ENCODE results near the gene KRTAP13-4. TPM values are rescaled to one million over a fixed set of nuclear protein-coding genes. Genes with fewer than 3 reads are reported as not detected.

Gene KRTAP13-4
- total and polyA plus RNA-seq, 2 donors (not counting 1 experiment from before 2014, with no cell fraction given) = not detected

DNA sequence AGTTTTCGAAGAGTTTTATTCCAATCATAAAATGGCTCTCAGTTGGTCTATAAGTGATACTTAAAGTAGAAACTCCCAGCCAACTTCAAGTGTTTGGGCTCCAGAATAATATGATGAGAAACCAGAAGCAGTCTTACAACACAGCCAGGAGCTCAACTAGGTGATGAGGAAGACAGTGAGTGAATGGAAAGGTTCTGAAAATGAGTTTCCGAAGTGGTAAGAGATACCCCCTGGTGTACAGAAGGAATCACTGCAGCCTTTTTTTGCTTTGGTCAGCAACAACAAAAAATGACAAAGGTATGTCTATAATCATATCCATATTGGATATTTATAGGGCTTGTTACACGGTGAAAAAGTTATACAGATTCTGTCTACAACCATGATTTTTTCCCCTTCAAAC lies 33.7 kb downstream of the KRTAP13-4 start:
- no peak for DNase-seq (ENCODE audit: low read depth in 2 of 2)
- no peaks in the 10 kb centered on the region for H3K4me1 ChIP-seq (ENCODE audit: control insufficient read depth, extremely low read depth, insufficient read depth, low read length)
- no peak overlapping the region for H3K4me3 ChIP-seq (replicated peaks in 1 of 4; ENCODE audit: control extremely low read depth in 1 of 4, insufficient read depth in 1 of 4, low read depth in 3 of 4, low read length in 4 of 4)
- H3K4me2 ChIP-seq (ENCODE audit: extremely low read depth, insufficient read depth, low read length) = no peak overlapping the region
- no peaks in the 10 kb centered on the region for H3K27me3 ChIP-seq (ENCODE audit: control insufficient read depth, insufficient read depth, low read length)
- no peak overlapping the region for H2AFZ ChIP-seq (ENCODE audit: low read length)
- TF ChIP-seq, protein P1, sequence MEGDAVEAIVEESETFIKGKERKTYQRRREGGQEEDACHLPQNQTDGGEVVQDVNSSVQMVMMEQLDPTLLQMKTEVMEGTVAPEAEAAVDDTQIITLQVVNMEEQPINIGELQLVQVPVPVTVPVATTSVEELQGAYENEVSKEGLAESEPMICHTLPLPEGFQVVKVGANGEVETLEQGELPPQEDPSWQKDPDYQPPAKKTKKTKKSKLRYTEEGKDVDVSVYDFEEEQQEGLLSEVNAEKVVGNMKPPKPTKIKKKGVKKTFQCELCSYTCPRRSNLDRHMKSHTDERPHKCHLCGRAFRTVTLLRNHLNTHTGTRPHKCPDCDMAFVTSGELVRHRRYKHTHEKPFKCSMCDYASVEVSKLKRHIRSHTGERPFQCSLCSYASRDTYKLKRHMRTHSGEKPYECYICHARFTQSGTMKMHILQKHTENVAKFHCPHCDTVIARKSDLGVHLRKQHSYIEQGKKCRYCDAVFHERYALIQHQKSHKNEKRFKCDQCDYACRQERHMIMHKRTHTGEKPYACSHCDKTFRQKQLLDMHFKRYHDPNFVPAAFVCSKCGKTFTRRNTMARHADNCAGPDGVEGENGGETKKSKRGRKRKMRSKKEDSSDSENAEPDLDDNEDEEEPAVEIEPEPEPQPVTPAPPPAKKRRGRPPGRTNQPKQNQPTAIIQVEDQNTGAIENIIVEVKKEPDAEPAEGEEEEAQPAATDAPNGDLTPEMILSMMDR (conservative IDR thresholded peaks at IDR 0.05 in 1 of 2, IDR thresholded peaks at IDR 0.05 in 1 of 2; ENCODE audit: low read depth in 1 of 2, low read length in 2 of 2) = no peak
- TF ChIP-seq EZH2 (IDR thresholded peaks at IDR 0.05; ENCODE audit: low read length, missing control alignments) = no peak
- no peaks in the 10 kb centered on the region for H4K20me1 ChIP-seq (ENCODE audit: control insufficient read depth, extremely low read depth, insufficient read depth, low read length)
- no peaks in the 10 kb centered on the region for H3K79me2 ChIP-seq (ENCODE audit: control insufficient read depth, insufficient read depth, low read length)
- no peaks in the 10 kb centered on the region for H3K36me3 ChIP-seq (ENCODE audit: control insufficient read depth, insufficient read depth, low read length)
- H3K9me3 ChIP-seq (ENCODE audit: control insufficient read depth, insufficient read depth, low read depth, low read length) = no peaks in the 10 kb centered on the region
- no peak overlapping the region for H3K27ac ChIP-seq (ENCODE audit: insufficient read depth, low read length)
- no peak overlapping the region for H3K9ac ChIP-seq (ENCODE audit: insufficient read depth, low read length)

DNA sequence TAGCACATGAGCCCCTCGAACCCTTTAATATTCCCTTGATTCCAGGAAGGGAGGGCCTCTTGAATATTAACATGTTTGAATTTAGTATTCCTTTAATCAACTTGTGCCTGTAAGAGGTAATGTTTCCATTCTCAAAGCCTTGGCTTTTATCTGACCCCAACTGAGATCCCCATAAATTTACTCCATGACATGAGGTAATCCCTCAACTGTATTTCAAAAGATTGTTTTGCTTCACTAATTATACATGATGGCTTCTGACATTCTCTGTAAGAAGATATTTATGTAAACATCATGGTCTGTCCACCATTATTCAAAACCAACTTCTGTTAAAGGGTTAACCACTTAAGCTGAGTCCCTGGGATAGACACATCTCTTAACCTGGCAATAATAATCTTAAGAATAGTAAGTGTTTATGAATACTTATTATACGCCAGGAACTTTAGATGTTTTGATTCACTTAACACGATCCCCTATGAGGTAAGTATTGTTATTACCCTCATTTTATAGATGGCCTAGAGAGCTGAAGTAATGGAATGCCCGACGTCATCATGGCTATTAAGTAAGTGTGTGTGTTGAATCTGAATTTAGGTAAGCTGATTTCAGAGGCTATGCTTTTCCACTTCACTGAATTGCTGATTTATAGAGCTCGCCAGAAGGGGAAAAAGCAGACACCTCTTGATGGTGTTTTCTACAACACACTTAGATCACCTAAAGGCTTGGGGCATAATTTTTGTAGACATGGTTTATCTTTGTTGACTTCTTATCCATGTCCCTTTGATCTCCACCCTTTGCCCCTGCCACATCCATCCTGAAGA lies 39.1 kb downstream of the KRTAP13-4 start:
- Histone ChIP-seq H3K9ac (ENCODE audit: insufficient read depth, low read length) (no peak overlapping the region), H3K4me2 (ENCODE audit: extremely low read depth, insufficient read depth, low read length) (no peak overlapping the region), H3K9me3 (ENCODE audit: control insufficient read depth, insufficient read depth, low read depth, low read length) (no peaks in the 10 kb centered on the region), H3K79me2 (ENCODE audit: control insufficient read depth, insufficient read depth, low read length) (no peaks in the 10 kb centered on the region), H3K27ac (ENCODE audit: insufficient read depth, low read length) (no peak overlapping the region), H3K4me1 (ENCODE audit: control insufficient read depth, extremely low read depth, insufficient read depth, low read length) (no peaks in the 10 kb centered on the region), H3K4me3 (replicated peaks in 1 of 4; ENCODE audit: control extremely low read depth in 1 of 4, insufficient read depth in 1 of 4, low read depth in 3 of 4, low read length in 4 of 4) (no peak overlapping the region), H3K36me3 (ENCODE audit: control insufficient read depth, insufficient read depth, low read length) (no peaks in the 10 kb centered on the region), H4K20me1 (ENCODE audit: control insufficient read depth, extremely low read depth, insufficient read depth, low read length) (no peaks in the 10 kb centered on the region), H2AFZ (ENCODE audit: low read length) (no peak overlapping the region), H3K27me3 (ENCODE audit: control insufficient read depth, insufficient read depth, low read length) (no peaks in the 10 kb centered on the region)
- TF ChIP-seq, protein P1 (conservative IDR thresholded peaks at IDR 0.05 in 1 of 2, IDR thresholded peaks at IDR 0.05 in 1 of 2; ENCODE audit: low read depth in 1 of 2, low read length in 2 of 2) = no peak
- no peak for TF ChIP-seq EZH2 (IDR thresholded peaks at IDR 0.05; ENCODE audit: low read length, missing control alignments)
- DNase-seq (ENCODE audit: low read depth in 2 of 2) = no peak

DNA sequence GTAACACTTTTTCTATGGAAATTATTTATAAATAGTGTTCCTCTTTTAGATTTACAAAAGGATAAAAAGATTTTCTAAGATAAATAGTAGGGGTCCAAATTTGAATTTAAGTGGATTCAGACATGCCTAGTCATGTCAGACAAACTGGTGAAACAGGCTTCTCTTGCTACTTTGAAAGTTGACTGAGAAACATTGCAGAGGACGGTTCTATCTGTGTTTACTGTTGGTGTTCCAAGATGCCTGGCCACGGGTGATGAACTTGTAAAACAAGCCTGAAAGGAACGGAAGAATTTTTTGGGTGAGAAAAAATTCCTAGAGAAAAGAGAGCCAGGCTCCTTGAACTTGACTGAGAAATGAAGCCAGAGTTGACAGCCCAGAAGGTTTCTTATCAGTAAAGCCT lies 48.0 kb downstream of the KRTAP13-4 start:
- Histone ChIP-seq H3K4me3 (replicated peaks in 1 of 4; ENCODE audit: control extremely low read depth in 1 of 4, insufficient read depth in 1 of 4, low read depth in 3 of 4, low read length in 4 of 4) (no peak overlapping the region), H3K36me3 (ENCODE audit: control insufficient read depth, insufficient read depth, low read length) (no peaks in the 10 kb centered on the region), H4K20me1 (ENCODE audit: control insufficient read depth, extremely low read depth, insufficient read depth, low read length) (no peaks in the 10 kb centered on the region), H3K27ac (ENCODE audit: insufficient read depth, low read length) (no peak overlapping the region), H3K4me1 (ENCODE audit: control insufficient read depth, extremely low read depth, insufficient read depth, low read length) (no peaks in the 10 kb centered on the region), H3K9me3 (ENCODE audit: control insufficient read depth, insufficient read depth, low read depth, low read length) (no peaks in the 10 kb centered on the region), H3K79me2 (ENCODE audit: control insufficient read depth, insufficient read depth, low read length) (no peaks in the 10 kb centered on the region), H2AFZ (ENCODE audit: low read length) (no peak overlapping the region), H3K4me2 (ENCODE audit: extremely low read depth, insufficient read depth, low read length) (no peak overlapping the region), H3K9ac (ENCODE audit: insufficient read depth, low read length) (no peak overlapping the region), H3K27me3 (ENCODE audit: control insufficient read depth, insufficient read depth, low read length) (no peaks in the 10 kb centered on the region)
- no peak for DNase-seq (ENCODE audit: low read depth in 2 of 2)
- TF ChIP-seq, protein P1 (conservative IDR thresholded peaks at IDR 0.05 in 1 of 2, IDR thresholded peaks at IDR 0.05 in 1 of 2; ENCODE audit: low read depth in 1 of 2, low read length in 2 of 2) = no peak
- no peak for TF ChIP-seq EZH2 (IDR thresholded peaks at IDR 0.05; ENCODE audit: low read length, missing control alignments)

Measured in fibroblast of lung (primary cell).